Measurements from ENCODE around the gene IGSF10. TPM values are rescaled to one million over a fixed set of nuclear protein-coding genes. Genes with fewer than 3 reads are reported as not detected.

IGSF10 gene
- total RNA-seq, 1 donor from 2014 or later: 3.1 TPM

- H3K9me3 ChIP-seq (replicated peaks): no peaks in the 10 kb centered on the region
- intact Hi-C loops (cut with micrococcal nuclease): no loop called here
- H3K4me1 ChIP-seq: no peaks in the 10 kb centered on the region
- no peaks in the 10 kb centered on the region for H3K27me3 ChIP-seq (ENCODE audit: low read depth)
- no peak overlapping the region for H3K27ac ChIP-seq (replicated peaks)
- DNase-seq: no peak
- no peak overlapping the region for H3K4me3 ChIP-seq
- no peaks in the 10 kb centered on the region for H3K36me3 ChIP-seq
- TF ChIP-seq, protein P1, sequence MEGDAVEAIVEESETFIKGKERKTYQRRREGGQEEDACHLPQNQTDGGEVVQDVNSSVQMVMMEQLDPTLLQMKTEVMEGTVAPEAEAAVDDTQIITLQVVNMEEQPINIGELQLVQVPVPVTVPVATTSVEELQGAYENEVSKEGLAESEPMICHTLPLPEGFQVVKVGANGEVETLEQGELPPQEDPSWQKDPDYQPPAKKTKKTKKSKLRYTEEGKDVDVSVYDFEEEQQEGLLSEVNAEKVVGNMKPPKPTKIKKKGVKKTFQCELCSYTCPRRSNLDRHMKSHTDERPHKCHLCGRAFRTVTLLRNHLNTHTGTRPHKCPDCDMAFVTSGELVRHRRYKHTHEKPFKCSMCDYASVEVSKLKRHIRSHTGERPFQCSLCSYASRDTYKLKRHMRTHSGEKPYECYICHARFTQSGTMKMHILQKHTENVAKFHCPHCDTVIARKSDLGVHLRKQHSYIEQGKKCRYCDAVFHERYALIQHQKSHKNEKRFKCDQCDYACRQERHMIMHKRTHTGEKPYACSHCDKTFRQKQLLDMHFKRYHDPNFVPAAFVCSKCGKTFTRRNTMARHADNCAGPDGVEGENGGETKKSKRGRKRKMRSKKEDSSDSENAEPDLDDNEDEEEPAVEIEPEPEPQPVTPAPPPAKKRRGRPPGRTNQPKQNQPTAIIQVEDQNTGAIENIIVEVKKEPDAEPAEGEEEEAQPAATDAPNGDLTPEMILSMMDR (IDR thresholded peaks at IDR 0.05; ENCODE audit: borderline replicate concordance): no peak
These were observed 32.5 kb downstream of the IGSF10 start for GRCh38 chr3:151428386-151428785.

DNA sequence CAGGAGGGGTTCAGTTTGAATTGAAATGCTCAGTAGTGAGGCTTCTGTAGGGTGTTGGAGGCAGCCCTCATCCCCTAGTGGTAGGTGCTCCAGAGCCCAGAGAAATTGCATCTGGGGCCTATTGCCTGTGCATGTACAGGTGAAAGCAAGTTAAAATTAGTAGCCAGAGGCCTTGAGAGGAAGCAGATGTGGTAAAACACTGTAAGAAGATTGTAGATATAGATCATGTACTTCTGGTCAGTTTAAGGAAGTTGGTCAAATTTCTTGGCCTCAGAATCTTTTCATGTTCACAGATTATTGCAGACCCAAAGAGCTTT is 34.6 kb downstream of the IGSF10 start:
- Histone ChIP-seq H3K4me1 (no peaks in the 10 kb centered on the region), H3K4me3 (no peak overlapping the region)
- TF ChIP-seq, protein P1 (IDR thresholded peaks at IDR 0.05; ENCODE audit: borderline replicate concordance): no peak

GRCh38 chr3:151425627-151426340 is 35.1 kb downstream of the IGSF10 start:
- intact Hi-C loops (cut with micrococcal nuclease): no loop called here
- no peak overlapping the region for H3K27ac ChIP-seq (replicated peaks)
- no peaks in the 10 kb centered on the region for H3K36me3 ChIP-seq
- TF ChIP-seq, protein P1 (IDR thresholded peaks at IDR 0.05; ENCODE audit: borderline replicate concordance): no peak
- no peaks in the 10 kb centered on the region for H3K9me3 ChIP-seq (replicated peaks)
- no peaks in the 10 kb centered on the region for H3K4me1 ChIP-seq
- no peak overlapping the region for H3K4me3 ChIP-seq
- no peak for DNase-seq
- no peaks in the 10 kb centered on the region for H3K27me3 ChIP-seq (ENCODE audit: low read depth)

More for the DNA sequence above, 34.6 kb downstream of the IGSF10 start:
- Histone ChIP-seq H3K36me3 (no peaks in the 10 kb centered on the region), H3K27ac (replicated peaks) (no peak overlapping the region), H3K9me3 (replicated peaks) (no peaks in the 10 kb centered on the region), H3K27me3 (ENCODE audit: low read depth) (no peaks in the 10 kb centered on the region)
- no peak for DNase-seq
- intact Hi-C loops (cut with micrococcal nuclease): no loop called here

GRCh38 chr3:151423091-151423490 is 37.8 kb downstream of the IGSF10 start:
- H3K4me3 ChIP-seq: no peak overlapping the region
- TF ChIP-seq, protein P1 (IDR thresholded peaks at IDR 0.05; ENCODE audit: borderline replicate concordance): no peak
- H3K36me3 ChIP-seq: no peaks in the 10 kb centered on the region

GRCh38 chr3:151421938-151422337 is 38.9 kb downstream of the IGSF10 start:
- H3K9me3 ChIP-seq (replicated peaks): no peaks in the 10 kb centered on the region
- intact Hi-C loops (cut with micrococcal nuclease): no loop called here
- no peaks in the 10 kb centered on the region for H3K36me3 ChIP-seq
- H3K27me3 ChIP-seq (ENCODE audit: low read depth): no peaks in the 10 kb centered on the region
- no peak overlapping the region for H3K27ac ChIP-seq (replicated peaks)
- no peak for DNase-seq
- no peaks in the 10 kb centered on the region for H3K4me1 ChIP-seq
- TF ChIP-seq, protein P1 (IDR thresholded peaks at IDR 0.05; ENCODE audit: borderline replicate concordance): no peak
- H3K4me3 ChIP-seq: no peak overlapping the region

More at GRCh38 chr3:151423091-151423490, 37.8 kb downstream of the IGSF10 start:
- no peak for DNase-seq
- Histone ChIP-seq H3K9me3 (replicated peaks) (no peaks in the 10 kb centered on the region), H3K27me3 (ENCODE audit: low read depth) (no peaks in the 10 kb centered on the region), H3K4me1 (no peaks in the 10 kb centered on the region), H3K27ac (replicated peaks) (no peak overlapping the region)
- intact Hi-C loops (cut with micrococcal nuclease): no loop called here

Data from left ventricle myocardium inferior (tissue), 1 donor.